NCI-H2107 (cell line): ENCODE measurements around the gene OLFM4.

Experiments
- DNase-seq: peaks from one replicate; lab custom pipeline; 2025; lab: John Stamatoyannopoulos, UW

OLFM4 gene

GRCh38 chr13:53014495-53015443 lies 13.8 kb upstream of the OLFM4 start:
- DNase-seq: no peak

- no peak for DNase-seq
These were observed 12.6 kb upstream of the OLFM4 start for GRCh38 chr13:53015971-53016370.

GRCh38 chr13:53017433-53017970 lies 11.1 kb upstream of the OLFM4 start:
- no peak for DNase-seq

- no peak for DNase-seq
These were observed 9.6 kb upstream of the OLFM4 start for GRCh38 chr13:53018690-53019647.

GRCh38 chr13:53020764-53021335 lies 7.8 kb upstream of the OLFM4 start:
- DNase-seq: no peak

GRCh38 chr13:53023246-53023645 lies 5.4 kb upstream of the OLFM4 start:
- DNase-seq: no peak

- no peak for DNase-seq
These were observed 550 bp upstream of the OLFM4 start for GRCh38 chr13:53028063-53028462.

GRCh38 chr13:53032849-53033248 lies 4.2 kb downstream of the OLFM4 start:
- DNase-seq: no peak

- DNase-seq: no peak
These were observed 10.4 kb downstream of the OLFM4 start for GRCh38 chr13:53038993-53039392.

GRCh38 chr13:53041968-53042516 lies 13.4 kb downstream of the OLFM4 start:
- DNase-seq: no peak

- no peak for DNase-seq
These were observed 14.3 kb downstream of the OLFM4 start for GRCh38 chr13:53042877-53043276.

GRCh38 chr13:53043398-53043797 lies 14.8 kb downstream of the OLFM4 start:
- DNase-seq: no peak

GRCh38 chr13:53045189-53045588 lies 16.6 kb downstream of the OLFM4 start:
- DNase-seq: no peak

- DNase-seq: no peak
These were observed 20.3 kb downstream of the OLFM4 start for GRCh38 chr13:53048880-53049279.

- peak; percentile 62 for DNase-seq
These were observed 21.5 kb downstream of the OLFM4 start for GRCh38 chr13:53050151-53050550.

GRCh38 chr13:53052675-53053074 lies 24.1 kb downstream of the OLFM4 start:
- no peak for DNase-seq

GRCh38 chr13:53054569-53054968 lies 26.0 kb downstream of the OLFM4 start:
- no peak for DNase-seq

GRCh38 chr13:53058065-53058679 lies 29.6 kb downstream of the OLFM4 start:
- DNase-seq: no peak

GRCh38 chr13:53060840-53061490 lies 32.4 kb downstream of the OLFM4 start:
- no peak for DNase-seq

- no peak for DNase-seq
These were observed 36.1 kb downstream of the OLFM4 start for GRCh38 chr13:53064731-53065130.

GRCh38 chr13:53066411-53066810 lies 37.8 kb downstream of the OLFM4 start:
- no peak for DNase-seq
